Measurements from ENCODE around the gene RHD.
A peak's percentile ranks its signal among the peaks of the same experiment; 100 is the strongest.
"Not testable (repeated sequence)": the region's sequence is repeated elsewhere in the genome, so short reads cannot be mapped to it uniquely, and the experiment has no call there.

RHD gene

GRCh38 chr1:25259813-25260212, 12.5 kb upstream of the RHD start:
- DNase-seq = not testable (repeated sequence)

- not testable (repeated sequence) for DNase-seq
These were observed 12.0 kb upstream of the RHD start for GRCh38 chr1:25260336-25260735.

GRCh38 chr1:25266554-25267287, 5.6 kb upstream of the RHD start:
- DNase-seq = not testable (repeated sequence)

- DNase-seq = peak; percentile 88
These were observed 4.8 kb upstream of the RHD start for GRCh38 chr1:25267288-25268142.

- not testable (repeated sequence) for DNase-seq
These were observed 4.1 kb upstream of the RHD start for GRCh38 chr1:25268143-25268760.

- DNase-seq = not testable (repeated sequence)
These were observed 3.3 kb downstream of the RHD start for GRCh38 chr1:25275648-25276047.

GRCh38 chr1:25277295-25277694, 5.0 kb downstream of the RHD start:
- DNase-seq = not testable (repeated sequence)

GRCh38 chr1:25278358-25278757, 6.0 kb downstream of the RHD start:
- not testable (repeated sequence) for DNase-seq

- not testable (repeated sequence) for DNase-seq
These were observed 6.5 kb downstream of the RHD start for GRCh38 chr1:25278790-25279189.

GRCh38 chr1:25279693-25280111, 7.4 kb downstream of the RHD start:
- DNase-seq = not testable (repeated sequence)

- DNase-seq = not testable (repeated sequence)
These were observed 13.6 kb downstream of the RHD start for GRCh38 chr1:25285862-25286261.

- DNase-seq = not testable (repeated sequence)
These were observed 14.9 kb downstream of the RHD start for GRCh38 chr1:25287164-25287563.

- not testable (repeated sequence) for DNase-seq
These were observed 16.3 kb downstream of the RHD start for GRCh38 chr1:25288573-25289101.

- not testable (repeated sequence) for DNase-seq
These were observed 17.7 kb downstream of the RHD start for GRCh38 chr1:25290043-25290442.

- DNase-seq = not testable (repeated sequence)
These were observed 21.1 kb downstream of the RHD start for GRCh38 chr1:25293426-25293825.

- DNase-seq = not testable (repeated sequence)
These were observed 22.8 kb downstream of the RHD start for GRCh38 chr1:25294889-25295826.

- not testable (repeated sequence) for DNase-seq
These were observed 24.2 kb downstream of the RHD start for GRCh38 chr1:25296501-25296900.

- not testable (repeated sequence) for DNase-seq
These were observed 28.4 kb downstream of the RHD start for GRCh38 chr1:25300729-25301128.

- DNase-seq = not testable (repeated sequence)
These were observed 30.0 kb downstream of the RHD start for GRCh38 chr1:25302330-25302729.

- not testable (repeated sequence) for DNase-seq
These were observed 32.6 kb downstream of the RHD start for GRCh38 chr1:25304936-25305335.

- not testable (repeated sequence) for DNase-seq
These were observed 35.9 kb downstream of the RHD start for GRCh38 chr1:25308168-25308567.

GRCh38 chr1:25309085-25309484, 36.8 kb downstream of the RHD start:
- DNase-seq = not testable (repeated sequence)
